ACHN (cell line): Measurements from ENCODE around the gene ARHGAP10.
"Not testable (repeated sequence)": the region's sequence is repeated elsewhere in the genome, so short reads cannot be mapped to it uniquely, and the experiment has no call there.

Source experiments
- DNase-seq: peaks from one replicate; pipeline ENCODE4 v3.0.0-alpha.2; 2015
- in situ Hi-C: cut with HindIII; loops from 2 replicates; pipeline ENCODE4 v1.10.0; 2017; ENCODE audit warnings: low sequenced_read_pairs, low pct_ligation_motif_present, low pct_unique_long_range_greater_than_20kb

ARHGAP10 gene

GRCh38 chr4:147910315-147910714, 178.4 kb downstream of the ARHGAP10 start:
- in situ Hi-C loops, result no loop called here
- no peak for DNase-seq

GRCh38 chr4:147912106-147912505, 180.2 kb downstream of the ARHGAP10 start:
- in situ Hi-C loops, DNase-seq: not testable (repeated sequence)

- in situ Hi-C loops, result no loop called here
- DNase-seq, result no peak
These were observed 181.2 kb downstream of the ARHGAP10 start for GRCh38 chr4:147913137-147913536.

DNA sequence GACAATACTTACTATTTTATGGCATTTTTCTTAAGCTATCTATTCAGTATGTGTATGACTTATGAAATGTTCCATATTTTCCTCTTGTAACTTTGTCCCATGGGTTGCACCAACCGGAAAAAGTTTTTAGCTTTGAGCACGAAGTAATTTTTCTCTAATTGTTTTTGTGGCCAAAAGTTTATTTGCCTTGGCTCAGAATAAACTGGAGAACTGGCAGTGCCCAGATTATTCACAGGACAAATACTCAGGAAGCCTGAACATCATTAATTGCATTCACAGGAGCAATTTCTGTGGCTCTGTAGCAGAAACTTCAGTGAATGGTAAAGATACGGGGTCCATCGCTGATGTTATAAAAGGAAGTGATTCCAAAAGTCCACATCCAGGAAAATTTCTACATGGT, 184.5 kb downstream of the ARHGAP10 start:
- in situ Hi-C loops, result no loop called here
- DNase-seq, result no peak

DNA sequence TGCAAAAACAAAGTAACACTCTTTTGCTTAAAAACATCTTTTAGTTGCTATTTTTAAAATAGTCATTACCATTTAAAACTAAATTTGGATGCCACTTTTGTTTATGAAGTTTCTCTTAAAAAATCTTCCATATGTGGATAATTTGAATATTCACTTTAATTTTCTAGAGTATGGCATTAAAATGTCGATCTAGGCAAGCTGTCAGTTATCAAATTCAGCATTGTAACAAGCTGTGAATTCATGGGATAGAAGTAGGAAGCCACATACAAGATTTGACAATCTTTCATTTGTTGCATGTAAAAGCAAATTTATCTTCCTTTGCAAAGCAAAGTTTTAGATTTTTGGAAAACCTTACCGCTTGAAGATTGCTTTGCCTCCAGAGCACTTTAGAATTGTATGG, 191.5 kb downstream of the ARHGAP10 start:
- no peak for DNase-seq
- in situ Hi-C loops, result no loop called here

- no peak for DNase-seq
- in situ Hi-C loops, result no loop called here
These were observed 192.0 kb downstream of the ARHGAP10 start for GRCh38 chr4:147923854-147924253.

DNA sequence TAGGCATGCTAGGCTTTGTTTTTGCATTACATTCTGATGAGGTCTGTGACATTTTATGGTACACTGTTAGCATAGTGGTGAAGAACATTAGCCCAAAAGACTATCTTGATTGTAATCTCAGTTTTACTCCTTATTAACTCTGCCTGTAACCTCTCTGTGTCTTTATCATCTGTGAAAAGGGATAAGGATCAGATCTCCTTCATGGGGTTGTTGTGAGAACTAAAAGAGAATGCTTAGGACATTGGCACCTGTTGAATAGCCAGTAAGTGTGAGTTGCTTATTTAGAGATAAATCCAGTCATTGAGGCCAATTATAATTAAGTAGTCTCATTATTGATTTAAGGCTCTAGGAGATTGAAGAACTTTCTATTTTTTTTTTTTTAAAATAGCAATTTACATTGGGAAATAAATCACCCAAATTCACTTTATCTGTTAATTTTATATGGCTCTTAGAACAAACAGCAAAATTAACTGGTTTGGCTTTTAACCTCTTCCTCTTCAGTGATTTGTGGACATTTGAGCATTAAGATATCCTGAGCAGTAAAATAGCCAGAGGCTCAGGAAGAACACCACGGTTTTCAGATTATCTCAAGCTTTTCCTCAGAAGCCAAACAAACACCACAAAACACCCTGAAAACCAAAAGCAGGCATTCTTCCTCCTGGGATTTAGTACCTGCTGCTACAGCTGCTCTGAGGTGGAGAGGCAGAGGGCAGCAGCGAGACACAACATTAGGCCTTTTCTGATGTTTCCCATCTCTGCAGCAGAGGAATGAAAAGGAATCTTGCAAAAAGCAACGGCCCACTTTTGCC, 192.9 kb downstream of the ARHGAP10 start:
- DNase-seq, result peak; percentile 37
- in situ Hi-C loops, result no loop called here

- in situ Hi-C loops, result no loop called here
- DNase-seq, result no peak
These were observed 195.7 kb downstream of the ARHGAP10 start for GRCh38 chr4:147927377-147928137.

- DNase-seq, result no peak
- in situ Hi-C loops, result no loop called here
These were observed 196.5 kb downstream of the ARHGAP10 start for GRCh38 chr4:147928400-147928799.

DNA sequence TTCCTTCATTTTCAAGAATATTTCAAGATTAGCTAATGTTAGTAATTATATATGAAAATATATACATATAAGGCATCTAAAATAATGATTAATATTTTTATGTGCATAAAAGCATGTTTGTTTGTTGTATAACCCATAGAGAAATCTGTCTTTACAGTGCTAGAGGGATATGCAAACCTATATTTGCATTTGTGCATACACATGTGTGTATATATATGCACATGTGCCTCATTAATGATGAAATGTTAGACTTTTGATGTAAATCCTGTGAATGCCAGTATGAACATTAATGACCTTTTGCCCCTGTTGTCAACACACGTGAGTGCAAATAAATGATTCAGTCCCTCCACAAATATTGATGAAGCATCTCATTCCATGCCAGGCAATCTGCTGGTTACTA, 197.9 kb downstream of the ARHGAP10 start:
- in situ Hi-C loops, result no loop called here
- DNase-seq, result no peak

GRCh38 chr4:147933316-147933715, 201.4 kb downstream of the ARHGAP10 start:
- in situ Hi-C loops, result no loop called here
- DNase-seq, result no peak

DNA sequence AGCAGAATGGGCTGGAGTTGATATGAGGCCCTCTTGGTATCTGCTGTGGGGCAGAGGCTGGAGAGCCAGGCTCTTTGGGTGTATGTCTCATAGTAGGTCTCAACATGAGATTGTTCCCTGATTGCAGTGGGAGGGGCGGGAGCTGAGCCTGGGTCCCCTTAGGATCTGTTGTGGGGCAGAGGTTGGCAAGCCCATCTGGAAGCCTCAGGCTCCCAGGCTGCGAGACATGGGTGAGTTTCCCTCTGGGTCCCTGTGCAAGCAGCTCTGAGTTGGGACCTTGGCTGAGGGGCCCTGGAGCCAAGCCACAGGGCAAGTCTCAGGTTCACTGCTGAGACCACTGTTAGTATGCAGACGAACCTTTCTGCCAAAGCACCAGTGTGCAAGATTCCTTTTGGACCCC, 201.9 kb downstream of the ARHGAP10 start:
- in situ Hi-C loops, result no loop called here

GRCh38 chr4:147938496-147938895, 206.6 kb downstream of the ARHGAP10 start:
- no peak for DNase-seq
- in situ Hi-C loops, result no loop called here

More for the DNA sequence above, 201.9 kb downstream of the ARHGAP10 start:
- no peak for DNase-seq

GRCh38 chr4:147940171-147940570, 208.3 kb downstream of the ARHGAP10 start:
- DNase-seq, result no peak
- in situ Hi-C loops, result no loop called here

GRCh38 chr4:147941373-147941772, 209.5 kb downstream of the ARHGAP10 start:
- in situ Hi-C loops, result no loop called here
- no peak for DNase-seq

- no peak for DNase-seq
- in situ Hi-C loops, result no loop called here
These were observed 210.8 kb downstream of the ARHGAP10 start for GRCh38 chr4:147942729-147943128.

GRCh38 chr4:147943159-147943638, 211.3 kb downstream of the ARHGAP10 start:
- in situ Hi-C loops, result no loop called here
- DNase-seq, result no peak

GRCh38 chr4:147944249-147944648, 212.4 kb downstream of the ARHGAP10 start:
- DNase-seq, result no peak
- in situ Hi-C loops, result no loop called here

DNA sequence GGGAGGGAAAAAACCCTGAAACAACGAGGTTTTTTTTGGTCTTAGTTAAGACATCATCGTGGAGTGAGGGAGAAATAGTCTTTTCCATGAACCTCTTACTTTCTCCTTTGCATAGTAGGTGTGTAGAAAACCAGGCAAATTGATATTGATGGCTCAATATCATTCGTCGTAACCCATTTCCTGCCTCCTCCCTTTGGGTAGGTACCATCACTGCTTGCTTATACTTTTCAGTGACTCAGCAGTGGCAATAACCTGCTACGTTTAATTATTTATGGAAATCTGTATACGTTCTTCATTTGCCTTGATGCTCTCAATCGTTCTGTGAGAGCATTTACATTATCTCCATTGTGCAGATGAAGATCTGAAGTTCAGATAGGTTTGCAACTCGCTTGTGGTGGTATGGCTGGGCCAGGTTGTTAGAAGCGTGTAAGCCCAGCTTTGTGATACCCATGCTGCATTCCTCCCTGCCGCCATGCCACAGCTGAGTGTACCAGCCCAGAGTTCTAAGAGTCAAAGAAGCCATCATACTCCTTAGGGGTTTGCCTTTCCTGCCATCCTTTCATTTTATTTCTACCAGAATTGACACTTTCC, 212.9 kb downstream of the ARHGAP10 start:
- DNase-seq, result no peak

More for the DNA sequence above, 212.9 kb downstream of the ARHGAP10 start:
- in situ Hi-C loops, result no loop called here
